KOPT-K1 (cell line): ENCODE measurements around the gene TNKS2.
"Not testable (repeated sequence)": the region's sequence is repeated elsewhere in the genome, so short reads cannot be mapped to it uniquely, and the experiment has no call there.

Source experiments
- H3K27ac ChIP-seq: fragments of 200-600 bp; sonication (generic); 2 replicates; pipeline ENCODE4 v1.5.1; 2016; ENCODE audit warnings: antibody characterized with exemption, mild to moderate bottlenecking, low read depth, low read length; ENCODE audit not compliant: poor library complexity, severe bottlenecking
- H3K36me3 ChIP-seq: fragments of 200-600 bp; sonication (generic); 2 replicates; pipeline ENCODE4 v1.5.1; 2017; ENCODE audit warnings: antibody characterized with exemption, mild to moderate bottlenecking, low read length, moderate library complexity; ENCODE audit not compliant: insufficient read depth
- H3K9me3 ChIP-seq: fragments of 200-600 bp; sonication (generic); 2 replicates; pipeline ENCODE4 v1.5.1; 2017; ENCODE audit warnings: antibody characterized with exemption, low read length, mild to moderate bottlenecking; ENCODE audit not compliant: insufficient read depth, poor library complexity, severe bottlenecking

TNKS2 gene

GRCh38 chr10:91804126-91804510, 5.9 kb downstream of the TNKS2 start:
- Histone ChIP-seq H3K9me3 (no peaks in the 10 kb centered on the region), H3K36me3 (peaks cover 62% of the 10 kb centered on the region), H3K27ac (no peak overlapping the region)

GRCh38 chr10:91805110-91805838, 7.0 kb downstream of the TNKS2 start:
- Histone ChIP-seq H3K9me3 (no peaks in the 10 kb centered on the region), H3K36me3 (peaks cover 62% of the 10 kb centered on the region), H3K27ac (no peak overlapping the region)

- H3K27ac ChIP-seq = not testable (repeated sequence)
- H3K36me3 ChIP-seq = peaks cover 54% of the 10 kb centered on the region
Measured at GRCh38 chr10:91807264-91807663, 9.0 kb downstream of the TNKS2 start.

GRCh38 chr10:91813251-91813650, 15.0 kb downstream of the TNKS2 start:
- Histone ChIP-seq H3K27ac (no peak overlapping the region), H3K9me3 (no peaks in the 10 kb centered on the region), H3K36me3 (peaks cover 63% of the 10 kb centered on the region)

More at GRCh38 chr10:91807264-91807663, 9.0 kb downstream of the TNKS2 start:
- H3K9me3 ChIP-seq = not testable (repeated sequence)

GRCh38 chr10:91816981-91817380, 18.8 kb downstream of the TNKS2 start:
- no peaks in the 10 kb centered on the region for H3K9me3 ChIP-seq
- no peak overlapping the region for H3K27ac ChIP-seq
- H3K36me3 ChIP-seq = peaks cover 98% of the 10 kb centered on the region

- Histone ChIP-seq H3K9me3 (no peaks in the 10 kb centered on the region), H3K36me3 (peaks cover 99% of the 10 kb centered on the region), H3K27ac (no peak overlapping the region)
Measured at GRCh38 chr10:91820144-91820543, 21.9 kb downstream of the TNKS2 start.

GRCh38 chr10:91824076-91824475, 25.9 kb downstream of the TNKS2 start:
- Histone ChIP-seq H3K36me3 (peaks cover 100% of the 10 kb centered on the region), H3K27ac (no peak overlapping the region), H3K9me3 (no peaks in the 10 kb centered on the region)

- peaks cover 100% of the 10 kb centered on the region for H3K36me3 ChIP-seq
- no peak overlapping the region for H3K27ac ChIP-seq
- no peaks in the 10 kb centered on the region for H3K9me3 ChIP-seq
Measured at GRCh38 chr10:91829268-91829667, 31.0 kb downstream of the TNKS2 start.

- H3K27ac ChIP-seq = no peak overlapping the region
- H3K36me3 ChIP-seq = peaks cover 96% of the 10 kb centered on the region
- H3K9me3 ChIP-seq = no peaks in the 10 kb centered on the region
Measured at GRCh38 chr10:91838199-91838598, 40.0 kb downstream of the TNKS2 start.

GRCh38 chr10:91843083-91843482, 44.9 kb downstream of the TNKS2 start:
- H3K9me3 ChIP-seq = no peaks in the 10 kb centered on the region
- peaks cover 96% of the 10 kb centered on the region for H3K36me3 ChIP-seq
- no peak overlapping the region for H3K27ac ChIP-seq

- Histone ChIP-seq H3K36me3 (peaks cover 98% of the 10 kb centered on the region), H3K27ac (no peak overlapping the region), H3K9me3 (no peaks in the 10 kb centered on the region)
Measured at GRCh38 chr10:91856637-91857036, 58.4 kb downstream of the TNKS2 start.

- Histone ChIP-seq H3K36me3 (peaks cover 99% of the 10 kb centered on the region), H3K27ac (no peak overlapping the region), H3K9me3 (no peaks in the 10 kb centered on the region)
Measured at GRCh38 chr10:91860885-91861284, 62.7 kb downstream of the TNKS2 start.

- H3K36me3 ChIP-seq = peaks cover 69% of the 10 kb centered on the region
- no peak overlapping the region for H3K27ac ChIP-seq
- H3K9me3 ChIP-seq = no peaks in the 10 kb centered on the region
Measured at GRCh38 chr10:91864099-91864498, 65.9 kb downstream of the TNKS2 start.

- Histone ChIP-seq H3K27ac (no peak overlapping the region), H3K9me3 (no peaks in the 10 kb centered on the region), H3K36me3 (peaks cover 63% of the 10 kb centered on the region)
Measured at GRCh38 chr10:91864744-91865143, 66.5 kb downstream of the TNKS2 start.

GRCh38 chr10:91865562-91866081, 67.4 kb downstream of the TNKS2 start:
- H3K36me3 ChIP-seq = peaks cover 54% of the 10 kb centered on the region
- no peak overlapping the region for H3K27ac ChIP-seq
- no peaks in the 10 kb centered on the region for H3K9me3 ChIP-seq

GRCh38 chr10:91875156-91875555, 76.9 kb downstream of the TNKS2 start:
- no peak overlapping the region for H3K27ac ChIP-seq
- no peaks in the 10 kb centered on the region for H3K9me3 ChIP-seq
- no peaks in the 10 kb centered on the region for H3K36me3 ChIP-seq
